HEK293 (cell line): Measurements from ENCODE around the gene CYBA.

ENCODE experiments used
- BCL11A ChIP-seq: fragments of 450-650 bp; formaldehyde crosslinking; IDR thresholded peaks from 2 replicates; pipeline ENCODE4 v1.5.1; 2016; ENCODE audit warnings: low read depth, missing biosample characterization, missing genetic modification characterization
- SP3 ChIP-seq: fragments of 450-650 bp; formaldehyde crosslinking; IDR thresholded peaks from 2 replicates; pipeline ENCODE4 v1.5.1; 2016; ENCODE audit warnings: missing biosample characterization, missing genetic modification characterization
- TF ChIP-seq, protein P1 (sequence below): fragments of 450-650 bp; formaldehyde crosslinking; IDR thresholded peaks from 2 replicates; pipeline ENCODE4 v1.5.1; 2016; ENCODE audit warnings: missing biosample characterization, missing genetic modification characterization

DNA sequence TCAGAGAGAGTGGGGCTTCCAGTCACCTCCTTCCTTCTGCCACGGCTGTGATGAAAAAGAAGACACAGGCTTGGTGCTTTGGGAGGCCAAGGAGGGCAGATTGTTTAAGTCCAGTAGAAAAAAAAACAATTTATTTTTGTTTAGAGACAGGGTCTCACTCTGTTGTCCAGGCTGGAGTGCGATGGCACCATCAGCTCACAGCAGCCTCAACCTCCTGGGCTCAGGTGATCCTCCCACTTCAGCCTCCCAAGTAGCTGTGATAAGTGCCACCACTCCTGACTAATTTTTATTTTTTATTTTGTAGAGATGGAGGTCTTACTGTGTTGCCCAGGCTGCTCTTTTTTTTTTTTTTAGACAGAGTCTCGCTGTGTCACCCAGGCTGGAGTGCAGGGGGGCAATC lies 14.7 kb upstream of the CYBA start:
- no peak for TF ChIP-seq BCL11A (tag by site-specific recombination)
- TF ChIP-seq, protein P1, sequence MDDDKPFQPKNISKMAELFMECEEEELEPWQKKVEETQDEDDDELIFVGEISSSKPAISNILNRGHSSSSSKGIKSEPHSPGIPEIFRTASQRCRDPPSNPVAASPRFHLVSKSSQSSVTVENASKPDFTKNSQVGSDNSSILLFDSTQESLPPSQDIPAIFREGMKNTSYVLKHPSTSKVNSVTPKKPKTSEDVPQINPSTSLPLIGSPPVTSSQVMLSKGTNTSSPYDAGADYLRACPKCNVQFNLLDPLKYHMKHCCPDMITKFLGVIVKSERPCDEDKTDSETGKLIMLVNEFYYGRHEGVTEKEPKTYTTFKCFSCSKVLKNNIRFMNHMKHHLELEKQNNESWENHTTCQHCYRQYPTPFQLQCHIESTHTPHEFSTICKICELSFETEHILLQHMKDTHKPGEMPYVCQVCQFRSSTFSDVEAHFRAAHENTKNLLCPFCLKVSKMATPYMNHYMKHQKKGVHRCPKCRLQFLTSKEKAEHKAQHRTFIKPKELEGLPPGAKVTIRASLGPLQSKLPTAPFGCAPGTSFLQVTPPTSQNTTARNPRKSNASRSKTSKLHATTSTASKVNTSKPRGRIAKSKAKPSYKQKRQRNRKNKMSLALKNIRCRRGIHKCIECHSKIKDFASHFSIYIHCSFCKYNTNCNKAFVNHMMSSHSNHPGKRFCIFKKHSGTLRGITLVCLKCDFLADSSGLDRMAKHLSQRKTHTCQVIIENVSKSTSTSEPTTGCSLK (tag by site-specific recombination) = no peak
- no peak for TF ChIP-seq SP3
